Measurements from ENCODE around the gene MKS1. TPM values are rescaled to one million over a fixed set of nuclear protein-coding genes. Genes with fewer than 3 reads are reported as not detected.

Gene MKS1
- total and polyA plus RNA-seq, 2 of the 8 experiments (the other 6 are each of a cell fraction or from before 2014, with no cell fraction given): 12.0 to 21.7 TPM

DNA sequence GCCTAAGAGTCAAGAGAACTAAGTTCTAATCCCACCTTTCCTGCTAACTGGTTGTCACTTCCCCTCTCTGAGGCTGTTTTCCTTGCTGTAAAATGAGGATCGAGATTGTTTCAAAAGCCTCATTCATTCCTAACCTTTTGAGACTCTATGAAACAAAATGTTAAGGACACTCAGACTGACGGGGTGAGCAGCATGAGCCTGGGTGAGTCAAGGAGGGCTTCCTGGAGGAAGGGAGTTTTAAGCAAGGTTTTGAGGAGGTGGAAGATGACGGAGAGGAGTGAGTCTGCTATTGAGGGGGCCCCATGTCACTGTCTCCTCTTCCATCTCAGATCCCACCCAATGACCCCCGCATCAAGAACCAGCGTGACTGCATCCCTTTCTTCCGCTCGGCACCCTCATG lies 22.4 kb downstream of the MKS1 start:
- Histone ChIP-seq H3K36me3 (ENCODE audit: control insufficient read depth in 2 of 4, insufficient read depth in 4 of 4, low read length in 3 of 4) (no peaks in the 10 kb centered on the region), H3K23ac (ENCODE audit: insufficient read length) (no peak overlapping the region), H2AK5ac (ENCODE audit: low read depth, low read length) (no peak overlapping the region), H2BK120ac (replicated peaks; ENCODE audit: low read depth, low read length) (no peak overlapping the region), H3K23me2 (ENCODE audit: low read depth, low read length) (no peaks in the 10 kb centered on the region), H3K27ac (ENCODE audit: low read depth, low read length) (no peak overlapping the region), H3K79me1 (ENCODE audit: low read depth, low read length) (no peaks in the 10 kb centered on the region), H4K5ac (ENCODE audit: insufficient read length, low read depth, low read length) (no peak overlapping the region), H2BK15ac (ENCODE audit: low read length) (no peak overlapping the region), H4K8ac (ENCODE audit: extremely low read depth, insufficient read depth, low read length) (no peak overlapping the region), H3K18ac (ENCODE audit: extremely low read depth, low read length) (no peak overlapping the region), H2BK5ac (ENCODE audit: low read depth, low read length) (no peak overlapping the region), H3K56ac (replicated peaks; ENCODE audit: insufficient read length, low read depth, low read length) (no peak overlapping the region), H3K4ac (replicated peaks; ENCODE audit: insufficient read length, low read depth, low read length) (no peak overlapping the region), H3K27me3 (replicated peaks in 1 of 4; ENCODE audit: control insufficient read depth in 3 of 4, extremely low read depth in 1 of 4, insufficient read depth in 3 of 4, low read length in 3 of 4) (no peaks in the 10 kb centered on the region), H2BK12ac (ENCODE audit: low read depth, low read length) (no peak overlapping the region), H3K9me3 (ENCODE audit: insufficient read depth in 2 of 2, low read depth in 1 of 2, low read length in 1 of 2) (no peaks in the 10 kb centered on the region), H3K4me1 (replicated peaks in 1 of 4; ENCODE audit: control insufficient read depth in 3 of 4, insufficient read depth in 4 of 4, low read length in 3 of 4) (no peaks in the 10 kb centered on the region), H4K91ac (replicated peaks; ENCODE audit: insufficient read length, low read length) (no peak overlapping the region), H3K4me2 (ENCODE audit: insufficient read depth in 1 of 2, low read depth in 2 of 2, low read length in 2 of 2) (no peak overlapping the region), H3K14ac (ENCODE audit: insufficient read length) (no peak overlapping the region), H4K20me1 (replicated peaks in 1 of 2; ENCODE audit: control insufficient read depth in 1 of 2, insufficient read depth in 2 of 2, low read length in 2 of 2) (no peaks in the 10 kb centered on the region), H3K4me3 (ENCODE audit: extremely low read depth in 1 of 4, insufficient read depth in 2 of 4, low read depth in 3 of 4, low read length in 4 of 4) (no peak overlapping the region), H2BK20ac (ENCODE audit: low read length) (no peak overlapping the region), H3K9ac (replicated peaks in 1 of 4; ENCODE audit: extremely low read depth in 1 of 4, low read depth in 3 of 4, low read length in 3 of 4) (no peak overlapping the region), H2AFZ (ENCODE audit: low read length) (no peak overlapping the region), H3K79me2 (ENCODE audit: control insufficient read depth in 1 of 2, insufficient read depth in 2 of 2, low read length in 2 of 2) (no peaks in the 10 kb centered on the region)
- FAIRE-seq (no peak), DNase-seq (ENCODE audit: low read depth in 1 of 2, low spot score in 2 of 2) (no peak)
- POLR2A ChIA-PET (ENCODE audit: partially characterized antibody): no interaction called here
- 95% methylated on average over 7 of the region's 7 CpGs; no CpG with 5 or more reads in 1 of the 2 experiments for WGBS, 2 experiments (ENCODE audit: extremely low coverage in 1 of 2, insufficient coverage in 1 of 2, insufficient read length in 1 of 2, insufficient replicate concordance in 2 of 2, low coverage in 1 of 2, low lambda C conversion rate in 2 of 2, missing lambda C conversion rate in 1 of 2)
- CTCF ChIA-PET (ENCODE audit: partially characterized antibody): interaction anchor here (0.6 to 7.6 kb wide), 4 partner anchors 18 to 384 kb away, joined by 3 to 127 read pairs (median 3); partner anchors contain the start of gene MKS1
- no peak for TF ChIP-seq CBX8 (IDR thresholded peaks at IDR 0.05; ENCODE audit: borderline replicate concordance, low read depth, low read length)
- no peak for TF ChIP-seq MAFK (IDR thresholded peaks at IDR 0.05; ENCODE audit: low read depth, low read length)
- TF ChIP-seq, protein P1, sequence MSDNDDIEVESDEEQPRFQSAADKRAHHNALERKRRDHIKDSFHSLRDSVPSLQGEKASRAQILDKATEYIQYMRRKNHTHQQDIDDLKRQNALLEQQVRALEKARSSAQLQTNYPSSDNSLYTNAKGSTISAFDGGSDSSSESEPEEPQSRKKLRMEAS (IDR thresholded peaks at IDR 0.05): no peak
- TF ChIP-seq CTCF (IDR thresholded peaks at IDR 0.05; ENCODE audit: control extremely low read depth in 1 of 3, insufficient read depth in 1 of 3, low read depth in 1 of 3, low read length in 3 of 3): no peak
- TF ChIP-seq SP4 (IDR thresholded peaks at IDR 0.05; ENCODE audit: low read length): no peak
- TF ChIP-seq EZH2 (IDR thresholded peaks at IDR 0.05; ENCODE audit: low read depth, low read length, severe bottlenecking): no peak
- TF ChIP-seq, protein P2, sequence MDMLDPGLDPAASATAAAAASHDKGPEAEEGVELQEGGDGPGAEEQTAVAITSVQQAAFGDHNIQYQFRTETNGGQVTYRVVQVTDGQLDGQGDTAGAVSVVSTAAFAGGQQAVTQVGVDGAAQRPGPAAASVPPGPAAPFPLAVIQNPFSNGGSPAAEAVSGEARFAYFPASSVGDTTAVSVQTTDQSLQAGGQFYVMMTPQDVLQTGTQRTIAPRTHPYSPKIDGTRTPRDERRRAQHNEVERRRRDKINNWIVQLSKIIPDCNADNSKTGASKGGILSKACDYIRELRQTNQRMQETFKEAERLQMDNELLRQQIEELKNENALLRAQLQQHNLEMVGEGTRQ (IDR thresholded peaks at IDR 0.05; ENCODE audit: low read length): no peak
- TF ChIP-seq TEAD4 (IDR thresholded peaks at IDR 0.05; ENCODE audit: low read depth, low read length): no peak
- no peak for TF ChIP-seq EP300 (IDR thresholded peaks at IDR 0.05; ENCODE audit: borderline replicate concordance in 1 of 2, low read depth in 2 of 2, low read length in 2 of 2)

All from H1 (cell line).